HepG2 (cell line): ENCODE data around the gene SHLD3. TPM values are rescaled to one million over a fixed set of nuclear protein-coding genes. Genes with fewer than 3 reads are reported as not detected.

Experiments
- ATAC-seq: fragments of 200-7000 bp; cut with Tn5 transposase; 3 replicates; pipeline ENCODE4 v1.9.1; 2020; ENCODE audit warnings: mild to moderate bottlenecking, moderate library complexity
- BruUV-seq: library from RNA; stranded (reverse); fragments of 400-500 nt; replicated peaks from 2 replicates; lab custom pipeline; 2021; lab: Mats Ljungman, UMichigan
- CTCF ChIA-PET: fragments of 300-600 bp; formaldehyde crosslinking; extraction: SDS; loops from one replicate; lab custom pipeline; 2021; ENCODE audit warnings: low total read pairs, inconsistent platforms, low intra/inter-chr PET ratio; lab: Yijun Ruan, JAX
- POLR2A ChIA-PET: fragments of 350-600 bp; sonication (Branson Sonifier 250); formaldehyde crosslinking; loops from one replicate; lab custom pipeline; 2020; ENCODE audit warnings: antibody characterized with exemption, inconsistent platforms; lab: Yijun Ruan, JAX
- DNase-seq: peaks from one replicate; pipeline ENCODE4 v3.0.0-alpha.2; 2015; ENCODE audit warnings: low spot score
- FAIRE-seq: peaks from 3 replicates; lab custom pipeline; 2011; peaks lifted over from hg19 to GRCh38; lab: Jason Lieb, UNC
- H2AFZ ChIP-seq: one replicate; pipeline ENCODE4 v1.6.1; 2011; ENCODE audit warnings: low read length, inconsistent platforms
- H3K27ac ChIP-seq: fragments of 300-600 bp; 3 replicates; pipeline ENCODE4 v1.8.0; 2011; ENCODE audit warnings: mixed run types, mild to moderate bottlenecking, mixed read lengths, low read length, inconsistent platforms; ENCODE audit not compliant: insufficient read depth; ENCODE audit errors: extremely low read length
- H3K27me3 ChIP-seq, 2 experiments: fragments of 200-600 bp in 1 of 2; 2 replicates in 1 of 2; 3 replicates in 1 of 2; pipeline versions ENCODE4 v1.6.0 to v1.8.0; 2011; ENCODE audit warnings: low read length in 2 of 2, mild to moderate bottlenecking in 2 of 2, moderate library complexity in 2 of 2, inconsistent platforms in 1 of 2; ENCODE audit not compliant: insufficient read depth in 2 of 2, control insufficient read depth in 1 of 2
- H3K36me3 ChIP-seq, 2 experiments: fragments of 200-600 bp in 1 of 2; replicated peaks in 1 of 2; 2 replicates in 1 of 2; 3 replicates in 1 of 2; pipeline versions ENCODE4 v1.5.1 to v1.8.0; 2011; ENCODE audit warnings: low read length in 2 of 2, inconsistent platforms in 1 of 2; ENCODE audit not compliant: insufficient read depth in 2 of 2, control insufficient read depth in 1 of 2
- H3K4me1 ChIP-seq: 2 replicates; pipeline ENCODE4 v1.5.1; 2012; ENCODE audit warnings: low read length, inconsistent platforms; ENCODE audit not compliant: insufficient read depth
- H3K4me2 ChIP-seq: 2 replicates; pipeline ENCODE4 v1.6.0; 2011; ENCODE audit warnings: low read depth, low read length, inconsistent platforms
- H3K4me3 ChIP-seq, 3 experiments: fragments of 200-600 bp in 1 of 3; sonication (generic), shearing (Covaris generic) in 1 of 3; replicated peaks in 1 of 3; 2 replicates each; pipeline ENCODE4 v1.5.1; 2011 to 2016; ENCODE audit warnings: low read length in 3 of 3, inconsistent platforms in 2 of 3, low read depth in 2 of 3, mild to moderate bottlenecking in 2 of 3, control low read depth in 1 of 3, mixed read lengths in 1 of 3; ENCODE audit not compliant: insufficient read depth in 1 of 3
- H3K79me2 ChIP-seq: one replicate; pipeline ENCODE4 v1.6.1; 2011; ENCODE audit warnings: low read length, inconsistent platforms; ENCODE audit not compliant: insufficient read depth
- H3K9ac ChIP-seq: 2 replicates; pipeline ENCODE4 v1.6.0; 2011; ENCODE audit warnings: mild to moderate bottlenecking, low read depth, low read length, inconsistent platforms; ENCODE audit not compliant: insufficient read depth
- H3K9me3 ChIP-seq: 2 replicates; pipeline ENCODE4 v1.5.1; 2012; ENCODE audit warnings: mild to moderate bottlenecking, low read length
- H4K20me1 ChIP-seq: 2 replicates; pipeline ENCODE4 v1.6.0; 2011; ENCODE audit warnings: inconsistent platforms, mild to moderate bottlenecking, low read length, moderate library complexity; ENCODE audit not compliant: insufficient read depth
- HOXD1 ChIP-seq: sonication (generic); formaldehyde crosslinking; IDR thresholded peaks from 2 replicates; pipeline ENCODE4 v1.5.0; 2020; ENCODE audit warnings: missing genetic modification reagents
- TAF15 ChIP-seq: fragments of 200-400 bp; formaldehyde crosslinking; IDR thresholded peaks from one replicate; pipeline ENCODE4 v1.6.1; 2018; ENCODE audit warnings: mild to moderate bottlenecking, low read depth, low read length; ENCODE audit not compliant: poor library complexity, severe bottlenecking
- WGBS: methylation state at CpG from one replicate; pipeline ENCODE4 v1.1.6; 2017; ENCODE audit warnings: low lambda C conversion rate; 5-methylcytosine and 5-hydroxymethylcytosine counted together
- in situ Hi-C: cut with HindIII; loops from 2 replicates; pipeline ENCODE4 v1.10.0; 2017; ENCODE audit warnings: low pct_unique_long_range_greater_than_20kb; ENCODE audit not compliant: extremely low pct_ligation_motif_present
- intact Hi-C: fragments of 100-400 bp; cut with micrococcal nuclease; formaldehyde crosslinking; loops from one replicate; pipeline ENCODE4 v1.10.0; 2022; ENCODE audit not compliant: unreplicated experiment
- polyA plus RNA-seq, 8 experiments: library from polyadenylated mRNA; depleted of rRNA in 3 of 8; stranded (reverse) in 7 of 8; unstranded in 1 of 8; fragments of >200 nt; fragmentation: Illumina TruSeq in 4 of 8; extraction: Trizol in 4 of 8; gene quantifications; 2 replicates each; pipeline versions ENCODE4 v1.2.1 to v1.2.3, GENCODE V29; 2011 to 2016; ENCODE audit warnings: low read depth in 4 of 8, missing spikeins in 1 of 8, mixed read lengths in 1 of 8; ENCODE audit not compliant: insufficient read depth in 1 of 8
- total RNA-seq, 5 experiments: library from RNA; depleted of rRNA; stranded (reverse); fragments of >200 nt; fragmentation: Illumina TruSeq; extraction: Trizol; gene quantifications; 2 replicates each; pipeline ENCODE4 v1.2.3, GENCODE V29; 2016; ENCODE audit warnings: low read depth in 1 of 5
- TF ChIP-seq, protein P1 (sequence below): sonication (generic); formaldehyde crosslinking; IDR thresholded peaks from 2 replicates; pipeline ENCODE4 v1.4.0; 2020; ENCODE audit warnings: mild to moderate bottlenecking, missing genetic modification reagents
- TF ChIP-seq, protein P2 (sequence below): sonication (generic); formaldehyde crosslinking; IDR thresholded peaks from 2 replicates; pipeline ENCODE4 v1.9.0; 2021; ENCODE audit warnings: missing genetic modification reagents, borderline replicate concordance
- TF ChIP-seq, protein P3 (sequence below): sonication (generic); formaldehyde crosslinking; IDR thresholded peaks from 2 replicates; pipeline ENCODE4 v1.4.0; 2020; ENCODE audit warnings: low read depth, missing genetic modification reagents

Gene SHLD3
- total and polyA plus RNA-seq, 2 of the 13 experiments (the other 11 are each of a cell fraction or from before 2014, with no cell fraction given), result 3.6 to 6.8 TPM

DNA sequence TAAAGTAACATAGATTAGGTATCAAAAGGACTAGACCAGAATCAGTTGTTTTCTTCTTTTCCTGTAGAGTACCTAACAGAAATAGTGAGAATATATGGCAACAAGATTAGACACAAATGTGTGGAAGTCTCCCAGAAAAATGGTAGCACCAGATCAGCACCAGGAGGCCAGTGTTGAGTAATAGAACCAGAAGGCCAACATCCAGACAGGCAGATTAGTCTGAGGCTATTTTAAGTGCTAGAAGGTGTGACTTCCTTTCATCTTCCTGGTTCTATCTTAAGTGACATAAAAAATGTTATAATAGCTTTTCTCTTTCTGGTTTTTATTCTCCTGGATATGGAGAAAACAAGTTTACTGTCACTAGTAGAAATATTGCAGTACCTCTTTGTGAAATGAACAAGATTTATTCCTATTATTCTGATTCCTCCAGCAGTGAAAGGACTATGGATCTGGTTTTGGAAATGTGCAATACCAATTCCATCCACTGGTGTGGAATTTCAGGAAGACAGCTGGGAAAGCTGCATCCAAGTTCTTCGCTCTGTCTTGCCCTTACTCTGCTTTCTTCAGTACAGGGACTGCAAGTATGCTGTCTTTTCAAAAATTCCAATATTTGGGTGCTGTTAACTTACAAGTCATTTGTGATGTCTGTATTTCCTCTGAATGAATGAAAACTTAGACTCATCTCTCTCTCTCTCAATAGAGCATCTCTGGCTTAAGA lies 39.1 kb downstream of the SHLD3 start (continued):
- TF ChIP-seq, protein P1, sequence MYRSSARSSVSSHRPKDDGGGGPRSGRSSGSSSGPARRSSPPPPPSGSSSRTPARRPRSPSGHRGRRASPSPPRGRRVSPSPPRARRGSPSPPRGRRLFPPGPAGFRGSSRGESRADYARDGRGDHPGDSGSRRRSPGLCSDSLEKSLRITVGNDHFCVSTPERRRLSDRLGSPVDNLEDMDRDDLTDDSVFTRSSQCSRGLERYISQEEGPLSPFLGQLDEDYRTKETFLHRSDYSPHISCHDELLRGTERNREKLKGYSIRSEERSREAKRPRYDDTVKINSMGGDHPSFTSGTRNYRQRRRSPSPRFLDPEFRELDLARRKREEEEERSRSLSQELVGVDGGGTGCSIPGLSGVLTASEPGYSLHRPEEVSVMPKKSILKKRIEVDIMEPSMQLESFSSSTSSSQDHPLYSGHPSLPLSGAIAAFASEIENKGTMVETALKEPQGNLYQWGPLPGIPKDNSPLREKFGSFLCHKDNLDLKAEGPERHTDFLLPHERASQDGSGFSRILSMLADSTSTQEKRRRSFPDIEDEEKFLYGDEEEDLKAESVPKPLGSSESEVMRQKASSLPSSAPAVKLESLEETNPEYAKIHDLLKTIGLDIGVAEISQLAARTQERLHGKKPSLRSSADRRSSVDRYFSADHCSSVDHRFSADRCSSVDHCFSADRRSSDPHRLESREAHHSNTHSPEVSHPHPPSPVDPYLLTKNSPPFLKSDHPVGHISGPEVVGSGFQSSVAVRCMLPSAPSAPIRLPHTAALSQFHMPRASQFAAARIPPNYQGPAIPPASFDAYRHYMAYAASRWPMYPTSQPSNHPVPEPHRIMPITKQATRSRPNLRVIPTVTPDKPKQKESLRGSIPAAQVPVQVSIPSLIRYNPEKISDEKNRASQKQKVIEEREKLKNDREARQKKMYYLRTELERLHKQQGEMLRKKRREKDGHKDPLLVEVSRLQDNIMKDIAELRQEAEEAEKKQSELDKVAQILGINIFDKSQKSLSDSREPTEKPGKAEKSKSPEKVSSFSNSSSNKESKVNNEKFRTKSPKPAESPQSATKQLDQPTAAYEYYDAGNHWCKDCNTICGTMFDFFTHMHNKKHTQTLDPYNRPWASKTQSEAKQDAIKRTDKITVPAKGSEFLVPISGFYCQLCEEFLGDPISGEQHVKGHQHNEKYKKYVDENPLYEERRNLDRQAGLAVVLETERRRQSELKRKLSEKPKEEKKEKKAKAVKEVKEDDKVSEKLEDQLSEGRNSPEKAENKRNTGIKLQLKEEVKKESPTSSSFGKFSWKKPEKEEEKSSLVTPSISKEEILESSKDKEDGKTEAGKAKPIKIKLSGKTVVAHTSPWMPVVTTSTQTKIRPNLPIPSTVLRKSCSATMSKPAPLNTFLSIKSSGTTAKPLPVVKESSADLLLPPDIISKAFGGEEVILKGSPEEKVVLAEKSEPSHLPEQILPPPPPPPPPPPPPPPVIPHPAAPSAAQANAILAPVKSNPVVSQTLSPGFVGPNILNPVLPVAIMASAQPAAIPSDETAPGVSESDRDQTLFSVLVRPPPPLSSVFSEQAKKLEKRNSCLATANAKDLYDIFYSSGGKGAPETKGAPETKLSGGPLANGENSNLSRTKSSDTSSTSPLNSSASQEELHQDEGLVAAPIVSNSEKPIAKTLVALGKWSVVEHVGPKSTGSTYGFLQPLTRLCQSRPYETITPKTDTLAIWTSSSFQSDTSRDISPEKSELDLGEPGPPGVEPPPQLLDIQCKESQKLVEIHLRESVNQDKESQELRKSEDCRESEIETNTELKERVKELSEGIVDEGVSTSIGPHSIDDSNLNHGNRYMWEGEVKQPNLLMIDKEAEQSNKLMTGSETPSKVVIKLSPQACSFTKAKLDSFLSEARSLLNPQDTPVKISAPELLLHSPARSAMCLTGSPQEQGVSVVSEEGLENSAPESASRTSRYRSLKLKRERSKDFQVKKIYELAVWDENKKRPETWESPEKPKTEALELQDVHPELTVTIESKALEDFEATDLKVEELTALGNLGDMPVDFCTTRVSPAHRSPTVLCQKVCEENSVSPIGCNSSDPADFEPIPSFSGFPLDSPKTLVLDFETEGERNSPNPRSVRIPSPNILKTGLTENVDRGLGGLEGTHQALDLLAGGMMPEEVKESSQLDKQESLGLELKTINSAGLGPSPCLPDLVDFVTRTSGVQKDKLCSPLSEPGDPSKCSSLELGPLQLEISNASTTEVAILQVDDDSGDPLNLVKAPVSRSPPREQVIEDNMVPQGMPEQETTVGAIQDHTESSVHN (CRISPR knock-in tag), result no peak
- no peak for TF ChIP-seq HOXD1

DNA sequence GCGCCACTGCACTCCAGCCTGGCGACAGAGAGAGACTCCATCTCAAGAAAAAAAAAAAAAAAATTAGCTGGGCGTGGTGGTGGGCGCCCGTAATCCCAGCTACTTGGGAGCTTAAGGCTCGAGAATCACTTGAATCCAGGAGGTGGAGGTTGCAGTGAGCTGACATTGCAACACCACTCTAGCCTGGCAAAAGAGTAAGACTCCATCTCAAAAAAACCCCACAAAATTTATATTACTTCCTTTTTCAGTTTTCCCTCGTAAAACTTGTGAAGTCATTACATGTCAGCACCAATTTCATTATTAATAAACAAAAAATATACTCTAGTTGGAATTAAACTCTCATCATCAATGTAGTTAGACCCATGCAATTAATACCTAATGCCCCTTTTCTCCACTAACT lies 43.9 kb downstream of the SHLD3 start:
- H3K9me3 ChIP-seq, result no peaks in the 10 kb centered on the region
- no peak for FAIRE-seq
- peaks cover 1 to 37% of the 10 kb centered on the region in 2 experiments; a peak in 4 of 5 replicates for H3K36me3 ChIP-seq
- WGBS, result 84% methylated on average over 7 of the region's 7 CpGs
- H4K20me1 ChIP-seq, result no peaks in the 10 kb centered on the region
- ChIA-PET POLR2A (no interaction called here), CTCF (no interaction called here)
- no peak overlapping the region for H3K27ac ChIP-seq
- BruUV-seq, result no TSS peak
- DNase-seq, result no peak
- intact Hi-C loops, result no loop called here
- no peak overlapping the region for H3K4me3 ChIP-seq
- in situ Hi-C loops, result no loop called here
- no peak overlapping the region for H2AFZ ChIP-seq
- no peak overlapping the region for H3K4me2 ChIP-seq
- H3K27me3 ChIP-seq, result no peaks in the 10 kb centered on the region
- no peaks in the 10 kb centered on the region for H3K79me2 ChIP-seq
- H3K9ac ChIP-seq, result no peak overlapping the region
- no peak for ATAC-seq
- no peaks in the 10 kb centered on the region for H3K4me1 ChIP-seq
- no peak for TF ChIP-seq TAF15
- TF ChIP-seq, protein P2, sequence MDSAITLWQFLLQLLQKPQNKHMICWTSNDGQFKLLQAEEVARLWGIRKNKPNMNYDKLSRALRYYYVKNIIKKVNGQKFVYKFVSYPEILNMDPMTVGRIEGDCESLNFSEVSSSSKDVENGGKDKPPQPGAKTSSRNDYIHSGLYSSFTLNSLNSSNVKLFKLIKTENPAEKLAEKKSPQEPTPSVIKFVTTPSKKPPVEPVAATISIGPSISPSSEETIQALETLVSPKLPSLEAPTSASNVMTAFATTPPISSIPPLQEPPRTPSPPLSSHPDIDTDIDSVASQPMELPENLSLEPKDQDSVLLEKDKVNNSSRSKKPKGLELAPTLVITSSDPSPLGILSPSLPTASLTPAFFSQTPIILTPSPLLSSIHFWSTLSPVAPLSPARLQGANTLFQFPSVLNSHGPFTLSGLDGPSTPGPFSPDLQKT, result no peak
- TF ChIP-seq, protein P3, sequence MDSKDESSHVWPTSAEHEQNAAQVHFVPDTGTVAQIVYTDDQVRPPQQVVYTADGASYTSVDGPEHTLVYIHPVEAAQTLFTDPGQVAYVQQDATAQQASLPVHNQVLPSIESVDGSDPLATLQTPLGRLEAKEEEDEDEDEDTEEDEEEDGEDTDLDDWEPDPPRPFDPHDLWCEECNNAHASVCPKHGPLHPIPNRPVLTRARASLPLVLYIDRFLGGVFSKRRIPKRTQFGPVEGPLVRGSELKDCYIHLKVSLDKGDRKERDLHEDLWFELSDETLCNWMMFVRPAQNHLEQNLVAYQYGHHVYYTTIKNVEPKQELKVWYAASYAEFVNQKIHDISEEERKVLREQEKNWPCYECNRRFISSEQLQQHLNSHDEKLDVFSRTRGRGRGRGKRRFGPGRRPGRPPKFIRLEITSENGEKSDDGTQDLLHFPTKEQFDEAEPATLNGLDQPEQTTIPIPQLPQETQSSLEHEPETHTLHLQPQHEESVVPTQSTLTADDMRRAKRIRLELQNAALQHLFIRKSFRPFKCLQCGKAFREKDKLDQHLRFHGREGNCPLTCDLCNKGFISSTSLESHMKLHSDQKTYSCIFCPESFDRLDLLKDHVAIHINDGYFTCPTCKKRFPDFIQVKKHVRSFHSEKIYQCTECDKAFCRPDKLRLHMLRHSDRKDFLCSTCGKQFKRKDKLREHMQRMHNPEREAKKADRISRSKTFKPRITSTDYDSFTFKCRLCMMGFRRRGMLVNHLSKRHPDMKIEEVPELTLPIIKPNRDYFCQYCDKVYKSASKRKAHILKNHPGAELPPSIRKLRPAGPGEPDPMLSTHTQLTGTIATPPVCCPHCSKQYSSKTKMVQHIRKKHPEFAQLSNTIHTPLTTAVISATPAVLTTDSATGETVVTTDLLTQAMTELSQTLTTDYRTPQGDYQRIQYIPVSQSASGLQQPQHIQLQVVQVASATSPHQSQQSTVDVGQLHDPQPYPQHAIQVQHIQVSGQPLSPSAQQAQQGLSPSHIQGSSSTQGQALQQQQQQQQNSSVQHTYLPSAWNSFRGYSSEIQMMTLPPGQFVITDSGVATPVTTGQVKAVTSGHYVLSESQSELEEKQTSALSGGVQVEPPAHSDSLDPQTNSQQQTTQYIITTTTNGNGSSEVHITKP (CRISPR knock-in tag), result no peak
